ENCODE data around the gene CYSRT1.
"Not testable (repeated sequence)": the region's sequence is repeated elsewhere in the genome, so short reads cannot be mapped to it uniquely, and the experiment has no call there.

The CYSRT1 gene

GRCh38 chr9:137235424-137236237, 10.7 kb downstream of the CYSRT1 start:
- H3K4me3 ChIP-seq (replicated peaks; ENCODE audit: low read depth, low read length), result no peak overlapping the region
- DNase-seq (ENCODE audit: low read depth), result no peak
- TF ChIP-seq CTCF (IDR thresholded peaks at IDR 0.05; ENCODE audit: low read length, missing control alignments), result no peak

DNA sequence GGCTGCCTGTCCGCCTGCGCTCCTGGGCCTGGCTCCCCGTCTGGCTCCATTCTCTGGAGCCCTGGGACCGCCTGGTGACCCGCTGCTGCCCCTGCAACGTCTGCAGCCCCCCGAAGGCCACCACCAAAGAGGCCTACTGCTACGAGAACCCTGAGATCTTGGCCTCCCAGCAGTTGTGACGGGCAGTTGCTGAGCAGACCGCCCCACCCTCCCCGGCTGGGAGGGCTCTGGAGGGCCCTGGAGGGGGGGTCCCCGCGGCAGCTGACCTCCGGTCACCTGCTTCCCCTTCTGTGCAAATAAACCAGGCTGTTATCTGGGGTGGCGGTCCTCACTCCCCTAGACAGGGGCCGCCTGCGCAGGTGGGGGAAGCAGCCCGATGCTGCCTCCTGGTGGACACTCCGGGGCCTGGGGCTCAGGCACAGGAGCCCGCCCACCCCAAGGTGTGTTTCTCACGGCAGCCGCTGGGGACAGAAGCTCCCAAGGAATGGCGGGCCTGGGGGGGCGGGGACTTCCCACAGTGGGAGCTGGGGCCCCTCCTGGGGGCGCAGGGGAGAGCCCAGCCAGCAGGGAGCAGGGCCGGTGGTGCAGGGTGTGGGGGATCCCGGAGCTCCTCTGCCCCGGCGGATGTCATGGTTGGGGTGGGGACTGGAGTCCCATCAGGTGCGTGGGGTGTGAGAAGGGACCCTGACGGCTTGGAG, 11.4 kb downstream of the CYSRT1 start:
- no peak overlapping the region for H3K4me3 ChIP-seq (replicated peaks; ENCODE audit: low read depth, low read length)
- DNase-seq (ENCODE audit: low read depth), result peak; percentile 77
- TF ChIP-seq CTCF (IDR thresholded peaks at IDR 0.05; ENCODE audit: low read length, missing control alignments), result peak; percentile 83

DNA sequence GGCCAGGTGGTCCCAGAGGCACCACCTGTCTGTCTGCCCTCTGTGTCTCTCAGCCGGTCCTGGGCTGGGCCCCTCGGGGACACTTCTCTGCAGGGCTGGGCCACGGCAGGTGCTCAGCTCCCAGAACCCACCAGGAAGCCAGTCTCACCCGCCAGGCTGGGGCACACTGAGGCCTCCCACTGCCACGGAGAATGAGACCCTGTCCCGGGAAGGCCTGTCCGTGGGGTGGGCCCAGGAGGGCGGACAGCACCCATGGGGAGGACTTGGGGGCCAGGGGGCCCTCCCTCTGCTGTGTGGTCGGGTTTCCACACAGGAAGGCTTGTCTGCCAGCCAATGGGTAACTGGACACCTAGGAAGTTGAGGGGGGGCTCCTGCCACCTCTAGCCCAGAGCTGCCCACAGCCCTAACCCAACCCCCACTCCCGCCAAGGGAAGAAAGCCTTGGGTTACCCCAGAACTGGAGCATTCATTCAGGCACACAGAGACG, 12.0 kb downstream of the CYSRT1 start:
- DNase-seq (ENCODE audit: low read depth), result no peak
- no peak for TF ChIP-seq CTCF (IDR thresholded peaks at IDR 0.05; ENCODE audit: low read length, missing control alignments)
- no peak overlapping the region for H3K4me3 ChIP-seq (replicated peaks; ENCODE audit: low read depth, low read length)

- no peak for TF ChIP-seq CTCF (IDR thresholded peaks at IDR 0.05; ENCODE audit: low read length, missing control alignments)
- no peak for DNase-seq (ENCODE audit: low read depth)
- H3K4me3 ChIP-seq (replicated peaks; ENCODE audit: low read depth, low read length), result no peak overlapping the region
These were observed 13.1 kb downstream of the CYSRT1 start for GRCh38 chr9:137237759-137238726.

DNA sequence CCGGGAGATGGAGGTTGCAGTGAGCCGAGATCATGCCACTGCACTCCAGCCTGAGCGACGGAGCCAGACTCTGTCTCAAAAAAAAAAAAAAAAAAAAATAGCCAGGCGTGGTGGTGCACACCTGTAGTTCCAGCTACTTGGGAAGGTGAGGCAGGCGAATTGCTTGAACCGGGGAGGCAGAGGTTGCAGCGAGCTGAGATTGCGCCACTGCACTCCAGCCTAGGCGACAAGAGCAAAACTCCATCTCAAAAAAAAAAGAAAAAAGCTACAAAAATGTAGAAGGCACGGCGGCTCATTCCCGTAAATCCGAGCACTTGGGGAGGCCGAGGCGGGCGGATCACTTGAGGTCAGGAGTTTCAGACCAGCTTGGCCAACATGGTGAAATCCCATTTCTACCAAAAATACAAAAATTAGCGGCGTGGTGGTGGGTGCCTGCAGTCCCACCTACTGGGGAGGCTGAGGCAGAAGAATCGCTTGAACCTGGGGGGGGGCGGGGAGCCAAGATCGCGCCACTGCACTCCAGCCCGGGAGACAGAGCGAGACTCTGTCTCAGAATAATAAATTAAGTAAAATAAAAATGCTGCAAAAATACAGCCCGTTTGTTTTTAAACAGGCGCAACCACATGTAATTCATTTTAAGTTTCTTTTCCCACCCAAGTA, 14.7 kb downstream of the CYSRT1 start:
- DNase-seq (ENCODE audit: low read depth), result not testable (repeated sequence)
- peak overlapping the region; percentile 63 for H3K4me3 ChIP-seq (replicated peaks; ENCODE audit: low read depth, low read length)

DNA sequence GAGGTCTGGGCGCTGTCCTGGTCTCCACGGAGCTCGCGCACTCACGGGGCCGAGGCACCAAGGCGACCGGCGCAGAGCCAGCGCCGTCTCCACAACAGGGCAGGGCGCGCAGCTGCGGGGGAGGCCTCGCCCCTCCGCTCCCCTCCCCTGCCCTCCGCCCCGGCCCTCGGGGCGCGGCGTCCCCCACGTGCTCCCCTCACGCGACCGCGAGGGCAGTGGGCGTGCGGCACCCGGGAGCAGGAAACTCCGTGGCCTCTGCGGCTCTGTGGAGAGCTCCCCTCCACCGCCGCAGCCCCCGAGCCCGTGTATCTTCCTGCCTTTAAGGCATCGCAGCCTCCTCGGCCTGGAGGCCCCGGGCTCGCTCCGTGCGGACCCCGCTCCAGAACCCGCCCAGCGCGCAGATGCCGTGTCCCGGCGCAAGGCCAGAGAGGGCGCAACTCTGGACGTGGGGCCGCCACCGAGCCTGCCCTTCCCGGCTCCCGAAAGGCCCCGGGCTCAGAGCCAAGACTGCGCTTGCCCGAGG, 15.4 kb downstream of the CYSRT1 start:
- TF ChIP-seq CTCF (IDR thresholded peaks at IDR 0.05; ENCODE audit: low read length, missing control alignments), result no peak
- DNase-seq (ENCODE audit: low read depth), result peak; percentile 80
- H3K4me3 ChIP-seq (replicated peaks; ENCODE audit: low read depth, low read length), result peak overlapping the region; percentile 63
